ENCODE measurements around the gene SRRM4.
"Not testable (repeated sequence)": the region's sequence is repeated elsewhere in the genome, so short reads cannot be mapped to it uniquely, and the experiment has no call there.

SRRM4 gene

GRCh38 chr12:119008691-119009221 is 27.4 kb downstream of the SRRM4 start:
- DNase-seq: no peak

GRCh38 chr12:119011231-119011630 is 29.9 kb downstream of the SRRM4 start:
- no peak for DNase-seq

- no peak for DNase-seq
These were observed 30.8 kb downstream of the SRRM4 start for GRCh38 chr12:119012179-119012578.

DNA sequence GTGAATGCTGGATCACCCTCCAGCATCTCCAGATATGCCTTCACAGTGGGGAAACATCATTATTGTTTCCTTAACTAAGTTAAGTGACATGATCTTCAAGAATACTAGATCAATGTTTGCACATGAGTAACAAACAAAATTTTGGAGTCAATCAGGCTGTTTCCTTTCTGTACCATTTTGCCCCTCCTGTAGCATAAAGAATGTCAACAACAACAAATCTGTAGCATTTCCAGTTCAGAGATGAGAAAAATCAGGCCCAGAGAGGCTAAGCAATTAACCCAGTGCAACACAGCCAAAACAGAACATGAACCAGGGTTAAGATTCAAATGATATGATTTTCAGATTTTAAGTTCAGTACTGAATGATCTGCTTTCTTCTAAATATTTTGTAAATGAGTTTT is 31.7 kb downstream of the SRRM4 start:
- no peak for DNase-seq

DNA sequence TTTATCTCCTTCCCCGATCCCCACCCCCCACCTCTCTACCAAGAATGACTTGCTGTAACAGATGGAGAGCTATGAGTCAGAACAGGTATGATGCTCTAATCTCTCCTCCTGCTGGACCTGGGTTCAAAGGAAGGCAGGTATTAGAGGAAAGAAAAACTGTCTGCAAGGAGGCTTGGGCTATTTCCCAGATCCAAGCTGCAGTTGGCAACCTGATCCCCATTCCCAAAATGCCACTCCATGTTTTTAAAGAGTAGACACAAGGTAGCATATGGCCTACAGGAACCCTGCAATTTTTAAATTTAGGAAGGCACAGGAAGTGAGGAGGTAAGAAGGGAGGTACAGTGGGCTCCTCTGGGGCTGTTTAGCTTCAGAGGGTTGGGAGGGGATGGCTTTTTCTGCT is 33.0 kb downstream of the SRRM4 start:
- DNase-seq: no peak

DNA sequence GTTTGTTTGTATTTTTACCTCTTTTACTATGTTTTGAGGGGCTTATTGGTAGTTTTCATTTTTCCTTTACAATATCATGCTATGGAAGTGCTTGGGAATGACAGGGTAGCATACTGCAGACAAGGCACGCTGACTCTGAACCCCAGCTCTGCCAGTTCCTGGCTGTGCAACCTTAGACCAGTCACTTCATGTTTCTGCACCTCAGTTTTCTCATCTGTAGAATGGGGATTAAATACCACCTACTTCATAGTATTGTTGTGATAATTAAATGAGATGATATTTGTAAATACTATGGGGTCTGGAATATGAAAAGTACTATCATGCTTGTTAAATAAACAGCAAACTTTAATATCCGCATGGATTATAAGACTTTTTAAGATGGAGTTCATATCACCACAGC is 35.4 kb downstream of the SRRM4 start:
- no peak for DNase-seq

- no peak for DNase-seq
These were observed 37.8 kb downstream of the SRRM4 start for GRCh38 chr12:119019166-119019565.

- peak; percentile 15 for DNase-seq
These were observed 39.3 kb downstream of the SRRM4 start for GRCh38 chr12:119020406-119021360.

GRCh38 chr12:119024356-119024755 is 43.0 kb downstream of the SRRM4 start:
- no peak for DNase-seq

- no peak for DNase-seq
These were observed 44.4 kb downstream of the SRRM4 start for GRCh38 chr12:119025786-119026185.

DNA sequence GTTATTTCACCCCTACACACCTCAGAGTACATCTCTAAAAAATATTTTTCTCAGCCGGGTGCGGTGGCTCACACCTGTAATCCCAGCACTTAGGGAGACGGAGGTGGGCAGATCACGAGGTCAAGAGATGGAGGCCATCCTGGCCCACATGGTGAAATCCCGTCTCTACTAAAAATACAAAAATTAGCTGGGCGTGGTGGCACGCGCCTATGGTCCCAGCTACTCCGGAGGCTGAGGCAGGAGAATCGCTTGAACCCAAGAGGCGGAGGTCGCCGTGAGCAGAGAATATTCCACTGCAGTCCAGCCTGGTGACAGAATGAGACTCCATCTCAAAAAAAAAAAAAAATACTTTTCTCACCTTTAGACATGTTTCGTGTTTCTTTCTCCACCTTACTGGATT is 52.0 kb downstream of the SRRM4 start:
- not testable (repeated sequence) for DNase-seq

DNA sequence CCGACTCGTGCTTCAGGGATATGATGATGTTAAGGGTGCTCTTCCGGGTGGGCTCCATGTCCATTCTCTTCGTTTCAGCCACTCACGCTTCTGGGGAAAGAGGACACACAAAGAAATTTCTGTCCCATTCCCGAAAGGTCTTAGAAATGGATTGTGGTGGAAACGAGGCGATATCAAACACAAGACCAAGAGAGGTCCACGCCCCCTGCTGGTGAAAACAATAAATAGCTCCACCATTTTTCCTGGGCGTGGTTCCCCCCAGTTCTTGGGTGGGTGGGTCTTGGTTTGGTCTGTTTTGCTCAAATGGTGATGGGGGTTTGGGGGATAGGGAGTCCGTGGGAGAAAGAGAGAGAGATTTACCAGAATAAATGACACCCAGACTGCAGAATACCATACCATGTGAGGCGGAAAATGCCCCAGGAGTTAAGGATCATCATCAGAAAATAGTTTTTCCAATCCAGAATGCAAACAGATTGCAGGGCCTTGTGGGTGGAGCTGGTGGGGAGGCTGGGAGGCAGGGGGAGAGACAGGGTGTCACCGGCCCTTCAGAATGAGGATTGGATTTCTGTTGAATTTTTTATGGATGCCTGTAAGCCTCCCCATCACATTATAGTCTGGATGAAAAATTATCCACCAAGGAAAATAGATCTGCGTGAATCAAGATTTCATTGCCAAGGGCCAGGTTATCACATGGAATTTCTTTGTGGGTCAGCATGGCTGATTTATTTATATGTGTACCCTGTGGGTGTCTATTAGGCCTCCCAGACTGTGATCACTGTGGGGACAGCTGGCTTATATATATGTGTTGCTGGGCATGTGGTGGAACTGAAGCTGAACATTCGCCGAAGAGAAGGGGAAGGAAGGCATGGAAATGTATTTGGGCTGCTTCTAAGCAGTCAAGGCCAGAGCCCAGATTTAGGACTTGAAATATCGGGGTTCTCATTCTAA is 55.8 kb downstream of the SRRM4 start:
- DNase-seq: no peak

GRCh38 chr12:119044094-119044493 is 62.8 kb downstream of the SRRM4 start:
- DNase-seq: no peak

GRCh38 chr12:119047641-119048040 is 66.3 kb downstream of the SRRM4 start:
- DNase-seq: no peak

GRCh38 chr12:119050663-119051062 is 69.3 kb downstream of the SRRM4 start:
- no peak for DNase-seq

DNA sequence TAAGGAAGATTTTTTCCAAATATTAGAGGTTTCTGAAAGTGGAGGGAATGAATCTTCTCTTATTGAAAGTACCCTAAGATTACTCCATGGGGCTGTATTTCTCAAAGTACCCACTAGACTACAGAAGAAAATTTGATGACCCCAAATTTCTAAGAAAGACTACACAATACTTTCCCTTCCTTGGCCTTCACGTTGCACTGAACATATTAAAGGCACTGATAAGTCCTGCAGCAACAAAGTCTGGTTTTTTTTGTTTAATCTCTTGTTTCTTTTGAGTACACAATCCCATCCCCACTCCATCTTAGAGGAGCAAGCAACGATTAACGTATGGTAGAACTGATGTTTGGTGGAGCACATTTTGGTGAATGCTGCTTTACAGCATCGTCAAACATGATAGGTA is 70.1 kb downstream of the SRRM4 start:
- DNase-seq: no peak

- DNase-seq: no peak
These were observed 70.7 kb downstream of the SRRM4 start for GRCh38 chr12:119052001-119052400.

- no peak for DNase-seq
These were observed 74.6 kb downstream of the SRRM4 start for GRCh38 chr12:119055977-119056376.

DNA sequence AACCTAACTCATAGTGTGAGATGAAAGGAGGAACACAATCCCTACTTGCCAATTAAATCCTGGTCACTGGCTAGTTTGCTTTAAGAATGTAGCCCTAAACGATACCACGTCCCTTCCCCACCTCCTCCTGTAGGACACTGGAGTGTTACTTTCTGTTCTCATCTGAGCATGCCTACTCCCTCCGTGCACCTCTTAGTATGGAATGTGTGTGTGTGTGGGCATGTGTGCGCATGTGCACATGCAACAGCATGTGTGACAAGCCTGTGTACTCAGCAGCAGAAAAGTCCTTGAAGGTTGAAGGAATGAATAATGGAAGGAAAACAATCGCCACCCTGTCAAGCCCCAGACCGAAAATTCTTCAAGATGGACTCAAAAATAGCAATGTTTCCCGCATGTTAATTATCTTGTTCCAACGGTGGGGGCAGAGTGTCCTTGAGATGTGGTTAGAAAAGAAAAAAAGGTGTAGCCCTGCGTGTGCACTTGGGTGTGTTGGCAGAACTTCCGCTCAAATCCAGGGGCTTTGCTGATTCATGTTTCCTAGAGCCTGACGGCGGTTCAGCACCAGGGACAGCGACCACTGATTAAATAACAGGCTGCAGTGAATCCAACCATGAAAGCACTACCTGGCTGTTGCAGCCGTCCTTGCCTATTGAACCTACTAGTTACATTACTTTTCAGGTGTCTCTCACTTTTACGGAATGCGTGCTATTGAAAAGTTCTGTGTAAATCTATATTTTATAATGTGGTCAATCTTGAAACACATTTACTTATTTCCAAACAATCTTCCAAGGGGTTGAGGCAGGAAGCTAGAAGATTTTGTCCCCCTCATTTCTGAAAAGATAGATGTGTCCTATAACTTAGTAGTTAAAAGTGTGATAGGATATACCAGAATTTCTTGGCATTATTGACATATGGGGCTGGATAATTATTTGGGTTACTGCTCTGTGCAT is 79.8 kb downstream of the SRRM4 start:
- DNase-seq: no peak

- no peak for DNase-seq
These were observed 87.0 kb downstream of the SRRM4 start for GRCh38 chr12:119068129-119068856.

- DNase-seq: no peak
These were observed 87.9 kb downstream of the SRRM4 start for GRCh38 chr12:119069147-119069642.

All from NCI-H1048 (cell line).